HCT116 (cell line): ENCODE results near the gene C6orf62. TPM values are rescaled to one million over a fixed set of nuclear protein-coding genes. Genes with fewer than 3 reads are reported as not detected.

Source experiments
- ATAC-seq: fragments of 200-7000 bp; cut with Tn5 transposase; 2 replicates; pipeline ENCODE4 v1.9.1; 2020; ENCODE audit warnings: mild to moderate bottlenecking, moderate library complexity
- BruUV-seq: library from RNA; stranded (reverse); fragments of 400-500 nt; replicated peaks from 2 replicates; lab custom pipeline; 2021; lab: Mats Ljungman, UMichigan
- CTCF ChIA-PET: fragments of 300-600 bp; sonication (Branson Sonifier 250); formaldehyde crosslinking; loops from one replicate; lab custom pipeline; 2021; ENCODE audit warnings: antibody characterized with exemption; lab: Charles Lee
- POLR2A ChIA-PET: fragments of 300-600, 350-600 bp; sonication (Branson Sonifier 250); formaldehyde crosslinking; loops from one replicate; lab custom pipeline; 2021; ENCODE audit warnings: antibody characterized with exemption; lab: Charles Lee
- RAD21 ChIA-PET, 2 experiments: fragments of 300-600 bp; sonication (Branson Sonifier 250); formaldehyde crosslinking; loops; one replicate each; lab custom pipeline; 2023; ENCODE audit warnings: low total read pairs in 2 of 2; ENCODE audit not compliant: uncharacterized antibody in 2 of 2, unreplicated experiment in 2 of 2, low non-redundant PET in 1 of 2; lab: Charles Lee
- DNase-seq: peaks from one replicate; pipeline ENCODE4 v3.0.0-alpha.2; 2010; ENCODE audit warnings: low read depth, low spot score
- H2AFZ ChIP-seq: fragments of 200-600 bp; shearing (Covaris generic), sonication (generic); 2 replicates; pipeline ENCODE4 v1.6.1; 2017; ENCODE audit warnings: low read depth, mixed run types, mixed read lengths, antibody characterized with exemption, low read length; ENCODE audit not compliant: poor library complexity, severe bottlenecking
- H3K27ac ChIP-seq: 2 replicates; pipeline ENCODE4 v1.5.1; 2012; ENCODE audit warnings: low read depth, low read length
- H3K27me3 ChIP-seq: fragments of 200-600 bp; sonication (generic); 2 replicates; pipeline ENCODE4 v1.6.1; 2016; ENCODE audit warnings: mixed run types, low read length, mixed read lengths; ENCODE audit not compliant: insufficient read depth
- H3K36me3 ChIP-seq, 2 experiments: fragments of 200-500 bp in 1 of 2; fragments of 200-600 bp in 1 of 2; sonication (Bioruptor generic) in 1 of 2; sonication (generic) in 1 of 2; 2 replicates each; pipeline versions ENCODE4 v1.5.1 to v1.6.1; 2014 to 2016; ENCODE audit warnings: low read length in 2 of 2, inconsistent platforms in 1 of 2, mixed read lengths in 1 of 2, mixed run types in 1 of 2; ENCODE audit not compliant: insufficient read depth in 2 of 2, control insufficient read depth in 1 of 2
- H3K4me1 ChIP-seq, 2 experiments: fragments of 200-600 bp in 1 of 2; sonication (generic) in 1 of 2; 2 replicates each; pipeline versions ENCODE4 v1.5.1 to v1.6.1; 2012 to 2017; ENCODE audit warnings: low read length in 2 of 2, inconsistent platforms in 1 of 2, mild to moderate bottlenecking in 1 of 2, mixed read lengths in 1 of 2, mixed run types in 1 of 2, moderate library complexity in 1 of 2; ENCODE audit not compliant: insufficient read depth in 2 of 2, control insufficient read depth in 1 of 2
- H3K4me2 ChIP-seq: fragments of 200-600 bp; sonication (generic); 2 replicates; pipeline ENCODE4 v1.6.1; 2017; ENCODE audit warnings: mixed run types, low read length, mixed read lengths
- H3K4me3 ChIP-seq, 2 experiments: fragments of 200-600 bp in 1 of 2; sonication (generic) in 1 of 2; replicated peaks in 1 of 2; 2 replicates each; pipeline ENCODE4 v1.5.1; 2011 to 2016; ENCODE audit warnings: low read length in 2 of 2, control low read depth in 1 of 2, low read depth in 1 of 2, mild to moderate bottlenecking in 1 of 2, mixed read lengths in 1 of 2, mixed run types in 1 of 2
- H3K79me2 ChIP-seq: fragments of 200-600 bp; sonication (generic); 2 replicates; pipeline ENCODE4 v1.6.1; 2017; ENCODE audit warnings: mild to moderate bottlenecking, mixed run types, low read length, moderate library complexity, mixed read lengths; ENCODE audit not compliant: insufficient read depth
- H3K9ac ChIP-seq: fragments of 200-600 bp; sonication (generic); 2 replicates; pipeline ENCODE4 v1.6.1; 2016; ENCODE audit warnings: low read length, mixed read lengths
- H3K9me2 ChIP-seq: fragments of 200-600 bp; sonication (generic), shearing (Covaris generic); 2 replicates; pipeline ENCODE4 v1.6.1; 2017; ENCODE audit warnings: mixed run types, mild to moderate bottlenecking, moderate library complexity; ENCODE audit not compliant: insufficient read depth
- H3K9me3 ChIP-seq, 2 experiments: fragments of 200-500 bp in 1 of 2; fragments of 200-600 bp in 1 of 2; sonication (Bioruptor generic) in 1 of 2; sonication (generic) in 1 of 2; 2 replicates each; pipeline ENCODE4 v1.6.1; 2014 to 2017; ENCODE audit warnings: low read length in 2 of 2, mixed read lengths in 2 of 2, inconsistent platforms in 1 of 2, low read depth in 1 of 2, mild to moderate bottlenecking in 1 of 2, mixed run types in 1 of 2, moderate library complexity in 1 of 2; ENCODE audit not compliant: control insufficient read depth in 1 of 2, insufficient read depth in 1 of 2
- H4K20me1 ChIP-seq: fragments of 200-600 bp; sonication (generic), shearing (Covaris generic); 2 replicates; pipeline ENCODE4 v1.6.1; 2017; ENCODE audit warnings: mixed run types, mild to moderate bottlenecking, moderate library complexity; ENCODE audit not compliant: insufficient read depth
- ATF3 ChIP-seq: IDR thresholded peaks from 2 replicates; pipeline ENCODE4 v1.6.1; 2012
- EGR1 ChIP-seq: IDR thresholded peaks from 2 replicates; pipeline ENCODE4 v1.6.1; 2012; ENCODE audit warnings: low read depth
- EZH2phosphoT487 ChIP-seq: fragments of 200-600 bp; IDR thresholded peaks from 2 replicates; pipeline ENCODE4 v1.6.1; 2018; ENCODE audit warnings: antibody characterized with exemption, borderline replicate concordance
- JUND ChIP-seq: IDR thresholded peaks from 2 replicates; pipeline ENCODE4 v1.6.1; 2012
- POLR2AphosphoS5 ChIP-seq: IDR thresholded peaks from 2 replicates; pipeline ENCODE4 v1.6.1; 2011; ENCODE audit warnings: mild to moderate bottlenecking, low read depth, low read length, moderate library complexity
- RAD21 ChIP-seq: IDR thresholded peaks from 2 replicates; pipeline ENCODE4 v1.6.1; 2012; ENCODE audit warnings: low read depth, mild to moderate bottlenecking
- SP1 ChIP-seq: IDR thresholded peaks from 2 replicates; pipeline ENCODE4 v1.6.1; 2012; ENCODE audit warnings: low read depth
- TCF7L2 ChIP-seq: IDR thresholded peaks from 2 replicates; pipeline ENCODE4 v1.7.0; 2011; ENCODE audit warnings: borderline replicate concordance, inconsistent platforms; ENCODE audit not compliant: insufficient read depth, insufficient read length; ENCODE audit errors: extremely low read depth
- YY1 ChIP-seq: IDR thresholded peaks from 2 replicates; pipeline ENCODE4 v1.6.1; 2011; ENCODE audit warnings: low read length, low read depth, moderate library complexity, mild to moderate bottlenecking; ENCODE audit not compliant: insufficient replicate concordance; ENCODE audit errors: extremely low read depth
- ZBTB33 ChIP-seq: IDR thresholded peaks from 2 replicates; pipeline ENCODE4 v1.6.1; 2011; ENCODE audit warnings: mild to moderate bottlenecking, low read length, moderate library complexity; ENCODE audit not compliant: insufficient replicate concordance; ENCODE audit errors: extremely low read depth
- ZNF274 ChIP-seq: fragments of 200-500 bp; sonication (Bioruptor generic); IDR thresholded peaks from 2 replicates; pipeline ENCODE4 v1.6.1; 2014; ENCODE audit warnings: mild to moderate bottlenecking, low read depth, low read length, inconsistent platforms
- intact Hi-C: fragments of 100-400 bp; cut with micrococcal nuclease; formaldehyde crosslinking; loops from 2 replicates; pipeline ENCODE4 v1.10.0; 2022
- total RNA-seq: library from RNA; stranded (reverse); gene quantifications from one replicate; pipeline ENCODE4 v1.2.1, GENCODE V29; 2021; ENCODE audit not compliant: unreplicated experiment

The C6orf62 gene
- total RNA-seq, 1 experiment from 2014 or later, result 103 TPM

DNA sequence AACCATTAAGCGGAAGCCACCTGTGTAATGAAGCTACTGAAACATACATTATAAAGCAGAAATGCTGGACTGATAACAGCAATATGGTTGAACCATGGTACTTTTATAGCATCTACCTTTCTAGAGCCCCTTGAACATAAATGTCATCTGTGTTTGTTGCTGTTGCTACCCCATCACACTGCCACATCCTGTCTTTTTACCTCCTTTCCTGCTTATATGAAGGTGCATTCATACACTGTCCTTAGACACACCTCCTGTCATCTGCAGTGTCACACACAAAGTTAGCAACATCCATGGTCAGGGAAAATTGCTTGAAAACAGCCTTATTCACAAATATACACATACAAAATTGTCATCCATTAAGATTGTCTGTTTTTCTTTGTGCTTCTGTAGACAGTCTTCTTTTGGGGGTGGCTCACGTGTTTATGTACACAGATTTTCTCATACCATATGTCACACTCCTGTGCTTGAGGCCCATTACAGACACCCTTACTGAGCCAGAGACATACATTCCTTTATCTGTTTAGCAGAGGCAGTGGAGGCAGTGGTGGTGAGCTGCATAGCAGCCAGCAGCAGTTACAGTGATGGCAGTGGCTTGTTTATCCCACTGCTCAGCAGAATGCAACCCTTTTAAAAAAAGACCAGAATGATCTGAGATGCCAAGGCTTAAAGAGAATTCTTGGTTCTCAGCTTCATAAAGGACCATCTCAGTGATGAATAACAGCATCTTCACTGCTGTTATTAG lies 25.9 kb downstream of the C6orf62 start:
- ChIA-PET CTCF (no interaction called here), RAD21 (no interaction called here)
- H3K4me3 ChIP-seq, result no peak overlapping the region

GRCh38 chr6:24692415-24692814 lies 26.5 kb downstream of the C6orf62 start:
- Histone ChIP-seq H3K9me3 (no peaks in the 10 kb centered on the region), H3K27me3 (no peaks in the 10 kb centered on the region), H4K20me1 (no peaks in the 10 kb centered on the region), H3K36me3 (no peaks in the 10 kb centered on the region), H3K79me2 (no peaks in the 10 kb centered on the region), H2AFZ (no peak overlapping the region), H3K4me2 (no peak overlapping the region), H3K4me1 (no peaks in the 10 kb centered on the region), H3K27ac (no peak overlapping the region), H3K9ac (no peak overlapping the region), H3K4me3 (no peak overlapping the region), H3K9me2 (no peaks in the 10 kb centered on the region)
- ATAC-seq (no peak), DNase-seq (no peak)
- CTCF ChIA-PET, result no interaction called here
- POLR2A ChIA-PET, result no interaction called here
- intact Hi-C loops, result no loop called here
- TF ChIP-seq ATF3, result no peak
- TF ChIP-seq EGR1, result no peak
- TF ChIP-seq SP1, result no peak
- no peak for TF ChIP-seq JUND
- no peak for TF ChIP-seq RAD21
- TF ChIP-seq YY1, result no peak
- no peak for TF ChIP-seq POLR2AphosphoS5
- TF ChIP-seq ZBTB33, result no peak
- TF ChIP-seq ZNF274, result no peak
- RAD21 ChIA-PET, result no interaction called here
- no TSS peak for BruUV-seq

More for the DNA sequence above, 25.9 kb downstream of the C6orf62 start:
- Histone ChIP-seq H3K9me3 (no peaks in the 10 kb centered on the region), H3K4me1 (no peaks in the 10 kb centered on the region), H3K9ac (no peak overlapping the region), H2AFZ (no peak overlapping the region), H3K27me3 (no peaks in the 10 kb centered on the region), H3K79me2 (no peaks in the 10 kb centered on the region), H4K20me1 (no peaks in the 10 kb centered on the region), H3K9me2 (no peaks in the 10 kb centered on the region), H3K27ac (no peak overlapping the region), H3K4me2 (no peak overlapping the region), H3K36me3 (no peaks in the 10 kb centered on the region)
- POLR2A ChIA-PET, result no interaction called here
- no peak for DNase-seq
- intact Hi-C loops, result no loop called here
- TF ChIP-seq RAD21, result no peak
- no peak for TF ChIP-seq TCF7L2
- TF ChIP-seq EGR1, result no peak
- TF ChIP-seq EZH2phosphoT487, result no peak
- ATAC-seq, result no peak
- BruUV-seq, result no TSS peak
